Activated CD4-positive, alpha-beta T cell treated with anti-CD3 and anti-CD28 coated beads, Interleukin-10, Interleukin-2, amounts not matched to agents 100 ng/mL and 50 ng/mL, durations not matched to agents 16 hours and 8 hours (primary cell): ENCODE results near the gene APOA1.

Experiments
- DNase-seq: peaks from one replicate; pipeline ENCODE4 v3.0.0-alpha.2; 2020

Gene APOA1

DNA sequence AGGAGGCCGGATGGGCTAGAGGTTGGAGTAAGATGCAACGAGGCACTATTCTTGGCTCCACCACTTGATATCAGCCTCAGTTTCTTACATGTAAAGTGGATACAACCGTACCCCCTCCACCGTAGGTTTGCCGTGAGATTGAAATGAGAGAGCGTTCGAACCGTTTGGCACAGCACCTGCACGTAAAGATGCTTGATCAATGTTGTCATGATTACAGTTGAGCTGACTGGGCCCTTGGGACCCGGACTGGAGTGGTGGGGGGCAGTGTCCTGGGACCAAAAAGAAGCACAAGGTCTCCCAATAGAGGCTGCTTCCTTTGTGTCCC, 4.0 kb downstream of the APOA1 start:
- no peak for DNase-seq

DNA sequence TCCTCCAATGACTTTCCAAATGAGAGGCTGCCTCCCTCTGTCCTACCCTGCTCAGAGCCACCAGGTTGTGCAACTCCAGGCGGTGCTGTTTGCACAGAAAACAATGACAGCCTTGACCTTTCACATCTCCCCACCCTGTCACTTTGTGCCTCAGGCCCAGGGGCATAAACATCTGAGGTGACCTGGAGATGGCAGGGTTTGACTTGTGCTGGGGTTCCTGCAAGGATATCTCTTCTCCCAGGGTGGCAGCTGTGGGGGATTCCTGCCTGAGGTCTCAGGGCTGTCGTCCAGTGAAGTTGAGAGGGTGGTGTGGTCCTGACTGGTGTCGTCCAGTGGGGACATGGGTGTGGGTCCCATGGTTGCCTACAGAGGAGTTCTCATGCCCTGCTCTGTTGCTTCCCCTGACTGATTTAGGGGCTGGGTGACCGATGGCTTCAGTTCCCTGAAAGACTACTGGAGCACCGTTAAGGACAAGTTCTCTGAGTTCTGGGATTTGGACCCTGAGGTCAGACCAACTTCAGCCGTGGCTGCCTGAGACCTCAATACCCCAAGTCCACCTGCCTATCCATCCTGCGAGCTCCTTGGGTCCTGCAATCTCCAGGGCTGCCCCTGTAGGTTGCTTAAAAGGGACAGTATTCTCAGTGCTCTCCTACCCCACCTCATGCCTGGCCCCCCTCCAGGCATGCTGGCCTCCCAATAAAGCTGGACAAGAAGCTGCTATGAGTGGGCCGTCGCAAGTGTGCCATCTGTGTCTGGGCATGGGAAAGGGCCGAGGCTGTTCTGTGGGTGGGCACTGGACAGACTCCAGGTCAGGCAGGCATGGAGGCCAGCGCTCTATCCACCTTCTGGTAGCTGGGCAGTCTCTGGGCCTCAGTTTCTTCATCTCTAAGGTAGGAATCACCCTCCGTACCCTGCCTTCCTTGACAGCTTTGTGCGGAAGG, 4.8 kb downstream of the APOA1 start:
- no peak for DNase-seq

- DNase-seq, result no peak
Observed at GRCh38 chr11:116831790-116832349, 5.6 kb downstream of the APOA1 start.

GRCh38 chr11:116830184-116830912, 7.1 kb downstream of the APOA1 start:
- DNase-seq, result no peak

DNA sequence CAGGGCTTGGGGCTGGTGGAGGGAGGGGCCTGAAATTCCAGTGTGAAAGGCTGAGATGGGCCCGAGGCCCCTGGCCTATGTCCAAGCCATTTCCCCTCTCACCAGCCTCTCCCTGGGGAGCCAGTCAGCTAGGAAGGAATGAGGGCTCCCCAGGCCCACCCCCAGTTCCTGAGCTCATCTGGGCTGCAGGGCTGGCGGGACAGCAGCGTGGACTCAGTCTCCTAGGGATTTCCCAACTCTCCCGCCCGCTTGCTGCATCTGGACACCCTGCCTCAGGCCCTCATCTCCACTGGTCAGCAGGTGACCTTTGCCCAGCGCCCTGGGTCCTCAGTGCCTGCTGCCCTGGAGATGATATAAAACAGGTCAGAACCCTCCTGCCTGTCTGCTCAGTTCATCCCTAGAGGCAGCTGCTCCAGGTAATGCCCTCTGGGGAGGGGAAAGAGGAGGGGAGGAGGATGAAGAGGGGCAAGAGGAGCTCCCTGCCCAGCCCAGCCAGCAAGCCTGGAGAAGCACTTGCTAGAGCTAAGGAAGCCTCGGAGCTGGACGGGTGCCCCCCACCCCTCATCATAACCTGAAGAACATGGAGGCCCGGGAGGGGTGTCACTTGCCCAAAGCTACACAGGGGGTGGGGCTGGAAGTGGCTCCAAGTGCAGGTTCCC, 7.8 kb downstream of the APOA1 start, which contains the start of gene APOC3:
Gene APOC3, plus strand, starts transcription at position 383 of the 659 bp plus-strand sequence. CDS start 676 bp downstream, outside the sequence.
- no peak for DNase-seq

DNA sequence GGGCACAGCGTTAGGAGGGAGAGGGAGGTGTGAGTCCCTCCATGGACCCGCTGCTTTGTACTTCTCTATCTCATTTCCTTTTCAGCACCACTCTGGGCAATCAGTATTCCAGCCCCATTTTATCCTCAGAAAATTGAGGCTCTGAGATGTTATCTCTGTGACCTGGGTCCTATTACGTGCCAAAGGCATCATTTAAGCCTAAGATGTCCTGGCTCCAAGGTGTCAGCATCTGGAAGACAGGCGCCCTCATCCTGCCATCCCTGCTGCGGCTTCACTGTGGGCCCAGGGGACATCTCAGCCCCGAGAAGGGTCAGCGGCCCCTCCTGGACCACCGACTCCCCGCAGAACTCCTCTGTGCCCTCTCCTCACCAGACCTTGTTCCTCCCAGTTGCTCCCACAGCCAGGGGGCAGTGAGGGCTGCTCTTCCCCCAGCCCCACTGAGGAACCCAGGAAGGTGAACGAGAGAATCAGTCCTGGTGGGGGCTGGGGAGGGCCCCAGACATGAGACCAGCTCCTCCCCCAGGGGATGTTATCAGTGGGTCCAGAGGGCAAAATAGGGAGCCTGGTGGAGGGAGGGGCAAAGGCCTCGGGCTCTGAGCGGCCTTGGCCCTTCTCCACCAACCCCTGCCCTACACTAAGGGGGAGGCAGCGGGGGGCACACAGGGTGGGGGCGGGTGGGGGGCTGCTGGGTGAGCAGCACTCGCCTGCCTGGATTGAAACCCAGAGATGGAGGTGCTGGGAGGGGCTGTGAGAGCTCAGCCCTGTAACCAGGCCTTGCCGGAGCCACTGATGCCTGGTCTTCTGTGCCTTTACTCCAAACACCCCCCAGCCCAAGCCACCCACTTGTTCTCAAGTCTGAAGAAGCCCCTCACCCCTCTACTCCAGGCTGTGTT, 8.5 kb downstream of the APOA1 start:
- DNase-seq, result no peak

- no peak for DNase-seq
Observed at GRCh38 chr11:116827461-116827860, 10.0 kb downstream of the APOA1 start.

DNA sequence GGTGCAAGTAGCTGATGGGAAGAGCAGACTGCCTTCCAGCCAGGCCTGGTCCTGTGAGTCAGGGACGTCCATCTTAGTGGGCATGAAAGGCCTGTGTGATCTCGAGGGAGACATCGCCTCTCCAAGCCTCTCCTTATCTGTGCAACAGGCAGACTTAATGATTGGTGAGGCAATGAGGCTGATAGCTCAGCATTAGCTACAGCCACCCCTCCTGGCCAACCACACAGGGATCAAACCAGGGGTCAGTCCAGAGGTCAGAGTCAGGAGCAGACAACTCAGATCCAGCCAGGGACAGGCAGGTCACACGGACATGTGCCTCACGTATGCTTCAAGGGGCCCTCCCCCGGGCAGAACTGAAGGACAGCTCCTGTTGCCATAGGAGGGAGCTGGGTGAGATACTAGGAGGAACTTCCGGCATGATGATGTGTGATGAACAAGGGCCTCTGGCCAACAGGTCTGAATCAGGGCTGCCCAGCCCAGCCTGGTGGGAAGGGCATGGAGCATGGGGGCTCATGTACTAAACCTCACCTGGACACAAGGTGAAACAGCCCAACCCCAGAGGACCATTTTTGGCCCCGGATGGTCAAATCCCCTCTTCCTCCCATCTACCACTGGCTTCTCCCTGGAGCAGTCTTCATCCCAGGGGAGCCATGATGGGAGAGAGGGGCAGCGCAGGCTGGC, 10.5 kb downstream of the APOA1 start:
- DNase-seq, result no peak

DNA sequence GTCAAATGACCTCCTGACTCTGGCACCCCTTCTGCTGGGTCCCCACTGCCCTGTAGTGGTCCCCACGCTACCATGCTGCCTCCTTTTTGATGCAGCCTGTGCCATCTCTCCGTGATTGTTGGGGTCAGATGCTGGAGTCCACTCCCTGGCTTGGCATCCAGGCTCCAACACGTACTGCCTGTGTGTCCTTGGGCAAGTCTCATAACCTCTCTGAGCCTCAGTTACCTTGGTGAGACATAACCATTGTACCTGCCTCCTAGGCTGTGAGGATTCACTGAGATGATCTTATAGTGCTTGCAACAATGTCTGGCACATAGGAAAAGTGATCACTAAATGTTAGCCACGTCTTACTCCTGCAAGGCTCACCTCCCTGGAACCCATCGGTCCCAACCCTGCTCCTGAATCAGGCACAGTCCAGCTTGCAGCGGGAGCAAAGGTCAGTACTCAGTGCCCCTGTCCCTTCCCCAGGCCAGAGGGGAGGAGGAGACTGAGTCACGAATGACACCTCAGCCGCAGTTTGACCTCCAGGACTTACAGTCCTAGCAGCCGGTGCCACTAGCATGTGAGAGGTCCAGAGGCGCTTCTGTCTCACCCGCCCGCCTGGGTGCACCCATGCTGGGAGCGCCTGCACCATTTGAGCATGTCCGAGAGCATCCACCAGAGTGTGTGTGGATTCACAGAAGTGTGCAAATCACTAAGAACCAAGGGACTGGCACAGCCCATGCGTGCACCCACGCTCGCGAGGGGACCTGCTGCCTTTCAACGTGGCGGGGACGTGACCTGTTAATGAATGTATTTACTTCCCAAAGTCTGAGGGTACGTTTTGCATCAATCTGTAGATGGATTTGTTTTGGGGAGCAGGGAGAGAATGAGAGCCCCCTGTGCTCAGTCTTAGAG, 11.3 kb downstream of the APOA1 start:
- no peak for DNase-seq

DNA sequence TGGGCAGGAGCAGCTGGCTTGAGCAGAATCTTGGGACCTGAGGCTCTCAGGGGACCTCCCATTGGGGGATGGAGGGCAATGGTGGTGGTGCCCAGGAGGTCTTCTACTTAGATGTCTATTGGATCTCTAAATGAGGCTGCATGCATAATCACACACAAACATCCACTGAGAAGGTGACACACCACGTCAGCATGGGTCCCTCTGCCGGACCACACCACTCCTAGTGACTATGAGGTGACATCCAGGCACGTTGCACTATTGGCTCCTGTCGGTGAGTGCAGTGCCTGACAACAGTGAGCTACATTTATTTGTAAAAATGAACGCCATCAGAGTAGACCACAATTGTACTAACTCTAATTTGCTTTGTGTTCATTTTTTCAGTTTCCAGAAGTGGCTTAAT, 12.0 kb downstream of the APOA1 start:
- no peak for DNase-seq

- DNase-seq, result no peak
Observed at GRCh38 chr11:116823031-116823843, 14.2 kb downstream of the APOA1 start, which contains the start of gene APOA4. TSS of gene APOA4 (minus strand) at chr11:116823304. CDS start at chr11:116823191, 113 bp downstream.

DNA sequence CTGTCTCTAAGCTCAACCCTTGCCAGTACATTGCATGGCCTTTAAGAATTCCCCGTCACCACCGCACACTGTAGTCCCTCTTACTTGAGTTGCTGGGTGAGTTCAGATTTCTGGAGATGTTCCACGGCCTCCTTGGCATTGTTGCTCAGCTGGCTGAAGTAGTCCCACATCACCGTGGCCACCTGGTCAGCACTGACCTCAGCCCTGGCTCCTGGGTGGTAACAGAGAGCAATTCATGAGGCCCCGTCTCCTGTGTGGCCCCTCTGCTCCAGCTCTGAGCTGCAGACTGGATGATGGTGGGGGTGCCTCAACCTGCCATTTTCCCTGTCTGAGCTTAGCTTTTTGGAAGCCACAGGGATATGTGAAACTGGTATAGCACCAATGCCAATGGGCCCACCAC, 14.8 kb downstream of the APOA1 start:
- no peak for DNase-seq

DNA sequence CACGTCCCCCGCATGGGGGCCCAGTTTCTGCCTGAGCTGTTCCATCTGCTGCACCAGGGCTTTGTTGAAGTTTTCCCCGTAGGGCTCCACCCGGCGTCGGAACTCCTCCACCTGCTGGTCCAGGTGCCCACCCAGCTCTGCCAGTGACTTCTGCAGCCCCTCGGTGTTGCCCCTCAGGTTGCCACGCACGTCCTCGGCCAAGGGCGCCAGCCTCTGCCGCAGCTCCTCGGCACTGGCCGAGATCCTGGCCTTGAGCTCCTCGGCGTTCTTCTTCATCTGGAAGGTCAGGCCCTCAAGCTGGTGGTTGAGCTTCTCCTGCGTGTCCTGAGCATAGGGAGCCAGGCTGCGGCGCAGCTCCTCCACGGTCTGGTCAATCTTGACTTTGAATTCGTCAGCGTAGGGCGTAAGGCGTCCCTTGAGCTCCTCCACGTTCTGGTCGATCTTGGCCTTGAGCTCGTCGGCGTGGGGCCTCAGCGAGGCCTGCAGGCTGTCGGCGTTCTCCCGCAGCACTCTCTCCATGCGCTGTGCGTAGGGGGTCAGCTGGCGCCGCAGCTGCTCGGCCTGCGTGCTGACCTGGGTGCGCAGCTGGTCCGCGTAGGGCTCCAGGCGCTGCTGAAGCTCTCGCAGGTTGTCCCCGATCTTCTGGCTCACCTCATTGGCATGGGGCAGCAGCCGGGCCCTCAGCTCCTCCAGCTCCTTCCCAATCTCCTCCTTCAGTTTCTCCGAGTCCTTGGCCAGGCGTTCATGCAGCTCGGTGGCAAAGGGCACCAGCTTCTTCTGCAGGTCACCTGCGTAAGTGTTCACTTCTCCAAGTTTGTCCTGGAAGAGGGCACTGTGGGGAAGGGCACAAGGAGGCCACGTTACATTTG, 16.1 kb downstream of the APOA1 start:
- DNase-seq, result no peak

DNA sequence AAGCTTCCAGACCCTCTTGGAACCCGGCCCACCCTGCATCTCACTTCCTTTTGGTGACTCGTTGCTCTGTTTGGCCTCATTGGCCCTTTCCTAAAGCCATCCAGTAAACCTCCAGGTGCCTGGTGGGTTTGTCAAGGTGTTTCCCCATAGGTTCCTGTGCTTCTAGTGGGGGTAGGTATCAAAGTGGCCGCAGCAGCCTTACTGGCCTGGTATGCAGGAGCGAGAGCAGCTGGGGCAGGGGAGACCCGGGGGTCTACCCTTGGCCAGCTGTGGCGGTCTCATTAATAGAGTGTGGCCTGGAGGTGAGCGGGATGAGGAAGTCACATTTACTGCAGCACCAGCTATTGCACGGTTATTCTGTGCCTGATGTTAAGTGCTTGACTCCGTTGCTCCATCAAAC, 18.4 kb downstream of the APOA1 start:
- no peak for DNase-seq

DNA sequence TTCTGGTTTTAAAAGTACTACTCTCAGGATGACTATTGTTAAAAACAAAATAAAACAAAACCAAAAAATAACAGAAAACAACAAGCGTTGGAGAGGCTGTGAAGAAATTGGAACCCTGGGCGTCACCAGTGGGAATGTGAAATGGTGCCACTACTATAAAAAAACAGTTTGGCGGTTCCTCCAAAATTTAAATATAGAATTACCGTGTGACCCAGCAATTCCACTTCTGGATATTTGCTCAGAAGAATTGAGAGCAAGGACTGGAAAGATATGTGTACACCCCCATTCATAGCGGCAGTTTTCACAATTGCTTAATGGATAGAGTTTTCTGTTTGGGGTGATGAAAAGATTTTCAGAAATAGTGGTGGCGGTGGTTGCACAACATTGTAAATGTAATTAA, 22.9 kb downstream of the APOA1 start:
- no peak for DNase-seq

DNA sequence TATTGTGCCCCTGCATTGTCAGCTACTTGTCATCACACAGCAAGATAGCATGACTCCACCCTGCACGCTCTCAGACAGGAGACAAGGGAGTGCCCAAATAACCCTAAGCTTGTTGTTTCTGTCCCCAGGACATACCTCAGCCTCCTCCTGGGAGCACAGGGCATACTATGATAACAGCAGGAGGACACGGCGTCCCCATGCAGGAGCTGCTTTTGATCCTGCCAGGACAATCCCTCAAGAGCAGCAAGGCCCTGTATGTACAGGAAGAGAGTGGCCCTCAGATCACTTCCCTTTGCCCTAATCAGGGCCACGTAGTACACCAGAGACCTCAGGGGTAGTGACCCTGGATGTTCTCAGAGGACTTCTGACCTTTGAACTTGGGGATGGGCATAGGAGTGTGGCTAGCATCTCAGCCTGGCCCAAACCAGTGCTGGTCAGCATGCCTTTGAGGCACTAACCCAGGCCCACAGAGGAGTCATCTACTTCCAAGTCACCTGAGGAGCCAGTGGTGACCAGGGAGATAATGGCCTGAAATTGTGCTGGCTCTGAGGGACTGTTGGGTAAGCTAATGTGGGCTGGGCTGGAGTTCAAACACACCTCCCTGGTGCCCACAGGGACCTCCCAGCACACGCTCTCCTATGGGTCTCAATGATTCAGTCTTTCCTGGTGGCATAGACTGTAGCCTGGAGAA, 23.5 kb downstream of the APOA1 start:
- DNase-seq, result no peak

- no peak for DNase-seq
Observed at GRCh38 chr11:116813170-116813569, 24.3 kb downstream of the APOA1 start.

GRCh38 chr11:116812109-116812508, 25.3 kb downstream of the APOA1 start:
- DNase-seq, result no peak
